CD4-positive, alpha-beta memory T cell (primary cell): ENCODE data around the gene KRTAP12-4. TPM values are rescaled to one million over a fixed set of nuclear protein-coding genes. Genes with fewer than 3 reads are reported as not detected.
"Not testable (repeated sequence)": the region's sequence is repeated elsewhere in the genome, so short reads cannot be mapped to it uniquely, and the experiment has no call there.

Experiments used
- CTCF ChIA-PET: fragments of 350-600 bp; sonication (Branson Sonifier 250); formaldehyde crosslinking; loops from one replicate; lab custom pipeline; 2021; ENCODE audit warnings: inconsistent platforms; ENCODE audit not compliant: partially characterized antibody; lab: Charles Lee
- POLR2A ChIA-PET: fragments of 350-600 bp; sonication (Branson Sonifier 250); formaldehyde crosslinking; loops from one replicate; lab custom pipeline; 2021; ENCODE audit not compliant: partially characterized antibody; lab: Charles Lee
- DNase-seq, 5 donors: peaks; one replicate each; pipeline versions ENCODE4 v3.0.0 to v3.0.0-alpha.2; 2020 to 2022; ENCODE audit warnings: mixed read lengths in 1 of 5
- H3K27ac ChIP-seq: one replicate; pipeline ENCODE4 v1.7.0; 2013; ENCODE audit warnings: low read depth, low read length
- H3K27me3 ChIP-seq: 2 replicates; pipeline ENCODE4 v1.7.0; 2013; ENCODE audit warnings: mild to moderate bottlenecking, low read length, moderate library complexity; ENCODE audit not compliant: insufficient read depth
- H3K36me3 ChIP-seq: 2 replicates; pipeline ENCODE4 v1.7.0; 2013; ENCODE audit warnings: mild to moderate bottlenecking, low read length, moderate library complexity; ENCODE audit not compliant: insufficient read depth
- H3K4me1 ChIP-seq: 2 replicates; pipeline ENCODE4 v1.7.0; 2013; ENCODE audit warnings: mild to moderate bottlenecking, low read length, moderate library complexity; ENCODE audit not compliant: insufficient read depth
- H3K4me3 ChIP-seq, 2 donors: one replicate each; pipeline ENCODE4 v1.7.0; 2013; ENCODE audit warnings: low read length in 2 of 2, mild to moderate bottlenecking in 1 of 2
- H3K9me3 ChIP-seq, 2 donors: one replicate each; pipeline ENCODE4 v1.7.0; 2013; ENCODE audit warnings: low read length in 2 of 2, control low read depth in 1 of 2; ENCODE audit not compliant: control insufficient read depth in 1 of 2
- H3K27ac Mint-ChIP-seq, 7 donors: one replicate each; pipeline ENCODE4 v1.8.0; 2020 to 2021; ENCODE audit warnings: mixed read lengths in 7 of 7, mild to moderate bottlenecking in 6 of 7, inconsistent platforms in 3 of 7, moderate library complexity in 3 of 7
- H3K27me3 Mint-ChIP-seq, 2 donors: one replicate each; pipeline ENCODE4 v1.8.0; 2020 to 2021; ENCODE audit warnings: mixed read lengths in 2 of 2
- H3K36me3 Mint-ChIP-seq, 2 donors: one replicate each; pipeline ENCODE4 v1.8.0; 2020 to 2021; ENCODE audit warnings: mixed read lengths in 2 of 2, inconsistent platforms in 1 of 2, mild to moderate bottlenecking in 1 of 2
- H3K4me1 Mint-ChIP-seq, 4 donors: one replicate each; pipeline ENCODE4 v1.8.0; 2020 to 2021; ENCODE audit warnings: mixed read lengths in 4 of 4, mild to moderate bottlenecking in 1 of 4
- H3K4me3 Mint-ChIP-seq, 8 donors: one replicate each; pipeline ENCODE4 v1.8.0; 2020 to 2021; ENCODE audit warnings: mixed read lengths in 8 of 8, mild to moderate bottlenecking in 7 of 8, moderate library complexity in 6 of 8, inconsistent platforms in 3 of 8
- H3K9me3 Mint-ChIP-seq, 8 donors: one replicate each; pipeline ENCODE4 v1.8.0; 2020 to 2021; ENCODE audit warnings: mixed read lengths in 8 of 8, mild to moderate bottlenecking in 5 of 8, inconsistent platforms in 3 of 8, moderate library complexity in 1 of 8
- intact Hi-C: fragments of 100-400 bp; cut with micrococcal nuclease; formaldehyde crosslinking; loops from one replicate; pipeline ENCODE4 v1.15.1; 2023
- polyA plus RNA-seq, 2 donors: library from polyadenylated mRNA; unstranded; fragments of 300-500 nt; fragmentation: Illumina TruSeq; gene quantifications; one replicate each; pipeline ENCODE4 v1.2.3, GENCODE V29; 2021
- total RNA-seq, 2 experiments: library from RNA; stranded (reverse); gene quantifications; one replicate each; pipeline ENCODE4 v1.2.3, GENCODE V29; 2021

The KRTAP12-4 gene
- total and polyA plus RNA-seq, 4 experiments from 2014 or later = not detected

GRCh38 chr21:44614161-44614631 lies 40.3 kb downstream of the KRTAP12-4 start:
- Mint-ChIP-seq H3K4me3 (no peak overlapping the region), H3K27ac (no peak overlapping the region), H3K9me3 (peaks cover 0 to 34% (median 24%) of the 10 kb centered on the region in 8 donors), H3K27me3 (no peaks in the 10 kb centered on the region), H3K36me3 (peaks cover 6 to 9% of the 10 kb centered on the region in 2 donors), H3K4me1 (peaks cover 20 to 43% (median 32%) of the 10 kb centered on the region in 4 donors)
- H3K27ac ChIP-seq = no peak overlapping the region
- intact Hi-C loops = loop anchor here (10.0 kb wide), 1 partner anchor 69 kb away; the partner anchor contains the start of gene KRTAP10-1
- peaks cover 33% of the 10 kb centered on the region for H3K4me1 ChIP-seq
- H3K4me3 ChIP-seq = no peak overlapping the region
- H3K36me3 ChIP-seq = no peaks in the 10 kb centered on the region
- H3K27me3 ChIP-seq = no peaks in the 10 kb centered on the region
- ChIA-PET CTCF (interaction anchor here (1.4 kb wide), 1 partner anchor 128 kb away, joined by 5 read pairs; no protein-coding TSS in a partner anchor), POLR2A (interaction anchor here (1.6 kb wide), 1 partner anchor 44 kb away, joined by 5 read pairs; no protein-coding TSS in a partner anchor)
- no peak for DNase-seq
- H3K9me3 ChIP-seq = no peaks in the 10 kb centered on the region

GRCh38 chr21:44613386-44614155 lies 40.9 kb downstream of the KRTAP12-4 start:
- CTCF ChIA-PET = no interaction called here
- Mint-ChIP-seq H3K27ac (no peak overlapping the region), H3K36me3 (peaks cover 5 to 8% of the 10 kb centered on the region in 2 donors), H3K9me3 (peaks cover 0 to 36% (median 24%) of the 10 kb centered on the region in 8 donors), H3K27me3 (no peaks in the 10 kb centered on the region), H3K4me3 (no peak overlapping the region), H3K4me1 (peaks cover 14 to 37% (median 26%) of the 10 kb centered on the region in 4 donors)
- Histone ChIP-seq H3K36me3 (no peaks in the 10 kb centered on the region), H3K4me3 (no peak overlapping the region), H3K4me1 (peaks cover 27% of the 10 kb centered on the region), H3K9me3 (no peaks in the 10 kb centered on the region), H3K27me3 (no peaks in the 10 kb centered on the region), H3K27ac (no peak overlapping the region)
- POLR2A ChIA-PET = interaction anchor here (1.6 kb wide), 1 partner anchor 45 kb away, joined by 5 read pairs; no protein-coding TSS in a partner anchor
- intact Hi-C loops = loop anchor here (10.0 kb wide), 1 partner anchor 69 kb away; the partner anchor contains the start of gene KRTAP10-1
- DNase-seq = no peak

GRCh38 chr21:44612669-44613229 lies 41.7 kb downstream of the KRTAP12-4 start:
- Histone ChIP-seq H3K4me1 (peaks cover 19% of the 10 kb centered on the region), H3K9me3 (no peaks in the 10 kb centered on the region), H3K27me3 (no peaks in the 10 kb centered on the region), H3K4me3 (no peak overlapping the region), H3K36me3 (no peaks in the 10 kb centered on the region), H3K27ac (no peak overlapping the region)
- Mint-ChIP-seq H3K36me3 (peaks cover 5 to 8% of the 10 kb centered on the region in 2 donors), H3K4me1 (peaks cover 9 to 29% (median 19%) of the 10 kb centered on the region in 4 donors), H3K27me3 (no peaks in the 10 kb centered on the region), H3K9me3 (peaks cover 0 to 33% (median 25%) of the 10 kb centered on the region in 8 donors), H3K4me3 (no peak overlapping the region), H3K27ac (peak overlapping the region in 1 of 7 donors; percentile 42)
- ChIA-PET POLR2A (interaction anchor here (0.9 to 1.6 kb wide), 2 partner anchors 46 kb away, joined by 3 to 5 read pairs; no protein-coding TSS in a partner anchor), CTCF (no interaction called here)
- no peak for DNase-seq
- intact Hi-C loops = loop anchor here (10.0 kb wide), 1 partner anchor 68 kb away; the partner anchor contains the start of gene KRTAP10-1

- intact Hi-C loops = loop anchor here (10.0 kb wide), 1 partner anchor 67 kb away; the partner anchor contains the start of gene KRTAP10-1
- Histone ChIP-seq H3K27ac (no peak within 1 kb of the TSS), H3K4me3 (no peak within 1 kb of the TSS), H3K27me3 (no peaks in the 10 kb centered on the region), H3K36me3 (no peaks in the 10 kb centered on the region), H3K4me1 (peaks cover 12% of the 10 kb centered on the region), H3K9me3 (no peaks in the 10 kb centered on the region)
- H3K27ac Mint-ChIP-seq = no peak within 1 kb of the TSS
- H3K36me3 Mint-ChIP-seq = peaks cover 5 to 8% of the 10 kb centered on the region in 2 donors
- CTCF ChIA-PET = no interaction called here
- H3K9me3 Mint-ChIP-seq = peaks cover 0 to 33% (median 25%) of the 10 kb centered on the region in 8 donors
- H3K4me1 Mint-ChIP-seq = peaks cover 9 to 22% (median 13%) of the 10 kb centered on the region in 4 donors
- no peak for DNase-seq
- H3K4me3 Mint-ChIP-seq = peak within 1 kb of the TSS in 1 of 8 donors; percentile 31
- H3K27me3 Mint-ChIP-seq = no peaks in the 10 kb centered on the region
- POLR2A ChIA-PET = interaction anchor here (0.9 kb wide), 1 partner anchor 47 kb away, joined by 3 read pairs; no protein-coding TSS in a partner anchor
These were observed 42.4 kb downstream of the KRTAP12-4 start, which contains the start of gene KRTAP10-8 for GRCh38 chr21:44612029-44612486. TSS of gene KRTAP10-8 (plus strand) at chr21:44612079. CDS start at chr21:44612101, 22 bp downstream.

GRCh38 chr21:44611551-44611950 lies 42.9 kb downstream of the KRTAP12-4 start:
- H3K4me3 ChIP-seq = no peak overlapping the region
- no peaks in the 10 kb centered on the region for H3K9me3 ChIP-seq
- peaks cover 0 to 34% (median 25%) of the 10 kb centered on the region in 8 donors for H3K9me3 Mint-ChIP-seq
- H3K27ac ChIP-seq = no peak overlapping the region
- H3K27me3 Mint-ChIP-seq = peaks cover 0 to 1% of the 10 kb centered on the region in 2 donors
- ChIA-PET CTCF (no interaction called here), POLR2A (no interaction called here)
- no peak for DNase-seq
- H3K36me3 Mint-ChIP-seq = peaks cover 5 to 8% of the 10 kb centered on the region in 2 donors
- peaks cover 7% of the 10 kb centered on the region for H3K4me1 ChIP-seq
- intact Hi-C loops = loop anchor here (10.0 kb wide), 1 partner anchor 67 kb away; the partner anchor contains the start of gene KRTAP10-1
- peaks cover 9 to 17% (median 10%) of the 10 kb centered on the region in 4 donors for H3K4me1 Mint-ChIP-seq
- H3K4me3 Mint-ChIP-seq = peak overlapping the region in 1 of 8 donors; percentile 31
- no peaks in the 10 kb centered on the region for H3K36me3 ChIP-seq
- H3K27me3 ChIP-seq = no peaks in the 10 kb centered on the region
- H3K27ac Mint-ChIP-seq = no peak overlapping the region

GRCh38 chr21:44610157-44610843 lies 44.2 kb downstream of the KRTAP12-4 start:
- peaks cover 0 to 38% (median 28%) of the 10 kb centered on the region in 8 donors for H3K9me3 Mint-ChIP-seq
- H3K9me3 ChIP-seq, DNase-seq, H3K4me1 Mint-ChIP-seq, H3K27me3 Mint-ChIP-seq, H3K4me3 ChIP-seq, CTCF ChIA-PET, H3K27me3 ChIP-seq, H3K27ac Mint-ChIP-seq, H3K4me3 Mint-ChIP-seq, H3K27ac ChIP-seq, POLR2A ChIA-PET, H3K4me1 ChIP-seq, H3K36me3 ChIP-seq, H3K36me3 Mint-ChIP-seq: not testable (repeated sequence)
- intact Hi-C loops = loop anchor here (10.0 kb wide), 1 partner anchor 65 kb away; the partner anchor contains the start of gene KRTAP10-1
